Uterus (tissue), 2 donors: ENCODE measurements around the gene NOSTRIN.

Experiments used
- CTCF ChIP-seq, 4 experiments: fragments of 200-600 bp in 2 of 4; fragments of 450-650 bp in 2 of 4; sonication (generic) in 2 of 4; IDR thresholded peaks; one replicate each; pipeline ENCODE4 v1.5.1; 2016 to 2019; ENCODE audit warnings: antibody characterized with exemption in 4 of 4, mild to moderate bottlenecking in 2 of 4, moderate library complexity in 1 of 4
- POLR2A ChIP-seq, 2 donors: fragments of 450-650 bp; IDR thresholded peaks; one replicate each; pipeline ENCODE4 v1.6.1; 2016; ENCODE audit warnings: antibody characterized with exemption in 2 of 2, mild to moderate bottlenecking in 1 of 2, moderate library complexity in 1 of 2

- TF ChIP-seq CTCF (IDR thresholded peaks at IDR 0.05): no peak
- no peak for TF ChIP-seq POLR2A (IDR thresholded peaks at IDR 0.05)
These were observed 53.2 kb downstream of the NOSTRIN start for GRCh38 chr2:168855601-168856000.
